Activated T-cell treated with anti-CD3 and anti-CD28 coated beads, Interleukin-2, amount 50 U/mL, for 4 hours (primary cell): ENCODE results near the gene BRK1. TPM values are rescaled to one million over a fixed set of nuclear protein-coding genes. Genes with fewer than 3 reads are reported as not detected.
"Not testable (repeated sequence)": the region's sequence is repeated elsewhere in the genome, so short reads cannot be mapped to it uniquely, and the experiment has no call there.

Source experiments
- ATAC-seq, 2 donors: fragments of 200-7000 bp; cut with Tn5 transposase; one replicate each; pipeline ENCODE4 v1.10.0; 2021
- DNase-seq: peaks from one replicate; pipeline ENCODE4 v3.0.0-alpha.2; 2020
- H3K27me3 Mint-ChIP-seq: one replicate; pipeline ENCODE4 v1.8.0; 2021; ENCODE audit warnings: low read depth, mixed read lengths
- H3K36me3 Mint-ChIP-seq: one replicate; pipeline ENCODE4 v1.8.0; 2022; ENCODE audit warnings: mixed read lengths; ENCODE audit not compliant: insufficient read depth
- H3K4me1 Mint-ChIP-seq: one replicate; pipeline ENCODE4 v1.8.0; 2021; ENCODE audit warnings: low read depth, mixed read lengths
- H3K4me3 Mint-ChIP-seq: one replicate; pipeline ENCODE4 v1.8.0; 2021; ENCODE audit warnings: mild to moderate bottlenecking, moderate library complexity, mixed read lengths
- H3K9me3 Mint-ChIP-seq: one replicate; pipeline ENCODE4 v1.8.0; 2021; ENCODE audit warnings: mixed read lengths
- total RNA-seq, 3 donors: library from RNA; stranded (reverse); gene quantifications; one replicate each; pipeline ENCODE4 v1.2.1, GENCODE V29; 2021

The BRK1 gene
- total RNA-seq, 3 donors from 2014 or later = 93.5 to 104 (median 96.6) TPM

GRCh38 chr3:10119376-10119775 lies 3.9 kb downstream of the BRK1 start:
- DNase-seq (no peak), ATAC-seq (no peak)
- Mint-ChIP-seq H3K27me3 (no peaks in the 10 kb centered on the region), H3K36me3 (peaks cover 17% of the 10 kb centered on the region), H3K9me3 (no peaks in the 10 kb centered on the region), H3K4me1 (peaks cover 53% of the 10 kb centered on the region), H3K4me3 (no peak overlapping the region)

DNA sequence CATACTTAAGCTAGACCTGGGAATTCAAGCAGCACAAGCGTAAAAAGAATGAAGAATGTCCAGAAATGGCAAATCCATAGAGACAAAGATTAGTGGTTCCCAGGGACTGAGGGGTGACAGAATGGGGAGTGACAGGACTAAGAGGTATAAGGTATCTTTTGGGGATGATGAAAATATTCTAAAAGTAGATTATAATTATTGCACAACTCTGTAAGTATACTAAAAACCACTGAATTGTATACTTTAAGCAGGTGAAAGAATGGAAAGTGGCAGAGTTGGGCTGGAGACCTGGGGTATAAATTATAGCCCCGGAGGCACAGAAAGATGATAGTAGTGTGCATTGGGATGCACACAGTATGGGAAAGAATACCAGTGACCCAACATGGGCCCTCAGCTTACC lies 5.6 kb downstream of the BRK1 start:
- peaks cover 50% of the 10 kb centered on the region for H3K4me1 Mint-ChIP-seq
- ATAC-seq = no peak
- no peak overlapping the region for H3K4me3 Mint-ChIP-seq
- H3K9me3 Mint-ChIP-seq = no peaks in the 10 kb centered on the region
- peaks cover 27% of the 10 kb centered on the region for H3K36me3 Mint-ChIP-seq
- DNase-seq = no peak
- H3K27me3 Mint-ChIP-seq = no peaks in the 10 kb centered on the region

GRCh38 chr3:10122724-10123123 lies 7.2 kb downstream of the BRK1 start:
- H3K4me3 Mint-ChIP-seq = no peak overlapping the region

GRCh38 chr3:10135872-10136271 lies 20.4 kb downstream of the BRK1 start:
- not testable (repeated sequence) for ATAC-seq, H3K4me3 Mint-ChIP-seq, H3K36me3 Mint-ChIP-seq, H3K4me1 Mint-ChIP-seq, H3K9me3 Mint-ChIP-seq, DNase-seq, H3K27me3 Mint-ChIP-seq

More at GRCh38 chr3:10122724-10123123, 7.2 kb downstream of the BRK1 start:
- DNase-seq (no peak), ATAC-seq (peak in 1 of 2 donors; percentile 27)
- H3K4me1 Mint-ChIP-seq = peaks cover 40% of the 10 kb centered on the region
- no peaks in the 10 kb centered on the region for H3K9me3 Mint-ChIP-seq
- H3K27me3 Mint-ChIP-seq = no peaks in the 10 kb centered on the region
- peaks cover 40% of the 10 kb centered on the region for H3K36me3 Mint-ChIP-seq

DNA sequence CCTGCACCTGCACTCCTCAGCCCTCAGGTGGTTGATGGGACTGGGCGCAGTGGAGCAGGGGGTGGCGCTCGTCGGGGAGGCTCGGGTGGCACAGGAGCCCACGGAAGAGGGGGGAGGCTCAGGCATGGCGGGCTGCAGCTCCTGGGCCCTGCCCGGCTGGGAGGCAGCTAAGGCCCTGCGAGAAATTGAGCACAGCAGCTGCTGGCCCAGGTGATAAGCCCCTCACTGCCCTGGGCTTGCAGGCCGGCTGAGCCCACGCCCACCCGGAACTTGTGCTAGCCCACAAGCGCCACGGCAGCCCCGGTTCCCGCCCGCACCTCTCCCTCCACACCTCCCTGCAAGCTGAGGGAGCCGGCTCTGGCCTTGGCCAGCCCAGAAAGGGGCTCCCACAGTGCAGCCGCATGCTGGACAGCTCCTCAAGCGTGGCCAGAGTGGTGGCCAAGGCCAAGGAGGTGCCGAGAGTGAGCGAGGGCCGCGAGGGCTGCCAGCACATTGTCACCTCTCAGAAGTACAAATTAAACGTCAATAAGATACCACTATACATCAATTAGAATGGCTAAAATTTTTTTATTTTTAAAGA lies 21.0 kb downstream of the BRK1 start:
- ATAC-seq = no peak
- no peak for DNase-seq
- Mint-ChIP-seq H3K4me1 (no peaks in the 10 kb centered on the region), H3K9me3 (no peaks in the 10 kb centered on the region), H3K27me3 (no peaks in the 10 kb centered on the region), H3K4me3 (no peak overlapping the region), H3K36me3 (no peaks in the 10 kb centered on the region)

DNA sequence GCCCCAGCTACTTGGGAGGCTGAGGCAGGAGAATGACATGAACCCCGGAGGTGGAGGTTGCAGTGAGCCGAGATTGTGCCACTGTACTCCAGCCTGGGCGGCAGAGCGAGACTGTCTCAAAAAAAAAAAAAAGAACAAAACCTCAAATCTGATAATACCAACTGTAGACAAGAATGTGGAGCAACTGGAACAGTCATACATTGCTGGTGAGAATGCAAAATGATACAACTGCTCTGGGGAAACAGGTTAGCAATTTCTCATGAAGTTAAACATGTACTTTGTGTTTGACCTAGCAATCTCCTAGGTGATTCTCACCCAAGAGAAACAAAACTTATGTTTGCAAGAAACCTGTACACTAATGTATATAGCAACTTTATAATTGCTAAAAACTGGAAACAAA lies 21.7 kb downstream of the BRK1 start:
- no peaks in the 10 kb centered on the region for H3K9me3 Mint-ChIP-seq
- H3K4me1 Mint-ChIP-seq = no peaks in the 10 kb centered on the region
- H3K36me3 Mint-ChIP-seq = no peaks in the 10 kb centered on the region
- H3K4me3 Mint-ChIP-seq = no peak overlapping the region
- H3K27me3 Mint-ChIP-seq = no peaks in the 10 kb centered on the region
- no peak for ATAC-seq
- DNase-seq = no peak

DNA sequence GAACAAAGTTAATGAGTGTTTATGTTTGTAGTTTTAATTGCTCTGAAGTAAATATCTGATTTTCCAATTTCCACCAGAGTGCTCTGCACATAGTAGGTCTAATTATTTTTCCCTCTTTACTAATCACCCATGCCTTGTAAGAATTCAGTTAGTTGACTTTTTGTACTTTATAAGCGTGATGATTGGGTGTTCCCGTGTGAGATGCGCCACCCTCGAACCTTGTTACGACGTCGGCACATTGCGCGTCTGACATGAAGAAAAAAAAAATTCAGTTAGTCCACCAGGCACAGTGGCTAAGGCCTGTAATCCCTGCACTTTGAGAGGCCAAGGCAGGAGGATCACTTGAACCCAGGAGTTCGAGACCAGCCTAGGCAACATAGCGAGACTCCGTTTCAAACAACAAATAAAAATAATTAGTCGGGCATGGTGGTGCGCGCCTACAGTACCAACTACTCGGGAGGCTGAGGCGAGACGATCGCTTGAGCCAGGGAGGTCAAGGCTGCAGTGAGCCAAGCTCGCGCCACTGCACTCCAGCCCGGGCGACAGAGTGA lies 25.6 kb downstream of the BRK1 start:
- Mint-ChIP-seq H3K4me1 (peaks cover 24% of the 10 kb centered on the region), H3K36me3 (peaks cover 7% of the 10 kb centered on the region)
- no peak for ATAC-seq

GRCh38 chr3:10142707-10143560 lies 27.5 kb downstream of the BRK1 start:
- no peaks in the 10 kb centered on the region for H3K9me3 Mint-ChIP-seq
- peaks cover 14% of the 10 kb centered on the region for H3K36me3 Mint-ChIP-seq
- DNase-seq = no peak
- no peak for ATAC-seq
- peaks cover 34% of the 10 kb centered on the region for H3K4me1 Mint-ChIP-seq
- peak overlapping the region; percentile 90 for H3K4me3 Mint-ChIP-seq
- H3K27me3 Mint-ChIP-seq = no peaks in the 10 kb centered on the region

More for the DNA sequence above, 25.6 kb downstream of the BRK1 start:
- Mint-ChIP-seq H3K27me3 (no peaks in the 10 kb centered on the region), H3K9me3 (no peaks in the 10 kb centered on the region), H3K4me3 (peak overlapping the region; percentile 90)
- no peak for DNase-seq

- no peak for DNase-seq
- Mint-ChIP-seq H3K9me3 (no peaks in the 10 kb centered on the region), H3K36me3 (peaks cover 29% of the 10 kb centered on the region), H3K27me3 (no peaks in the 10 kb centered on the region), H3K4me3 (peak overlapping the region; percentile 71), H3K4me1 (peaks cover 34% of the 10 kb centered on the region)
- ATAC-seq = no peak
Observed at GRCh38 chr3:10145685-10146084, 30.2 kb downstream of the BRK1 start.

DNA sequence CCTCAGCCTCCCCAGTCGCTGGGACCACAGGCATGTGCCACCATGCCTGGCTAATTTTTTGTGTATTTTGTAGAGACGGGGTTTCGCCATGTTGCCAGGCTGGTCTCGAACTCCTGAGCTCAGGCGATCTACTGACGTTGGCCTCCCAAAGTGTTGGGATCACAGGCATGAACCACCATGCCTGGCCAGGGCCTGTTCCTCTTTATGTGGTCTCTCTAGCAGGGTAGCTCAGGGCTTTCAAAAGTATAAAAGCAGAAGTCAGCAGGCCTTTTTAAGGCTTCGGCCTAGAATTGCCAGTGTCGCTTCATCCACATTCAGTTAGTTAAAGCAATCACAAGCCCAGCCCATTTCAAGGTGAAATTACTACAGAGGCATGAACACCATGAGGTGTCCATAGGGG lies 33.8 kb downstream of the BRK1 start:
- Mint-ChIP-seq H3K9me3 (no peaks in the 10 kb centered on the region), H3K4me1 (peaks cover 19% of the 10 kb centered on the region), H3K36me3 (peaks cover 38% of the 10 kb centered on the region), H3K27me3 (no peaks in the 10 kb centered on the region), H3K4me3 (no peak overlapping the region)
- ATAC-seq = no peak
- no peak for DNase-seq

DNA sequence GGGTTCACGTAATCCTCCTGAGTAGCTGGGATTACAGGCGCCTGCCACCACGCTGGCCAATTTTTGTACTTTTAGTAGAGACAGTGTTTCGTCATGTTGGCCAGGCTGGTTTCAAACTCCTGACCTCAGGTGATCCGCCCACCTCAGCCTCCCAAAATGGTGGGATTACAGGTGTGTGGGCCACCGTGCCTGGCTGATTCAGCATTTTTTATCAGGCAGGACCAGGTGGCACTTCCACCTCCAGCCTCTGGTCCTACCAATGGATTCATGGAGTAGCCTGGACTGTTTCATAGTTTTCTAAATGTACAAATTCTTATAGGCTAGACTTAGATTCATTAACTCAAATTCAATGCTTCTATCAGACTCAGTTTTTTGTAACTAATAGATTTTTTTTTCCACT lies 35.5 kb downstream of the BRK1 start:
- H3K4me3 Mint-ChIP-seq = no peak overlapping the region
- DNase-seq = no peak
- H3K27me3 Mint-ChIP-seq = no peaks in the 10 kb centered on the region
- H3K9me3 Mint-ChIP-seq = no peaks in the 10 kb centered on the region
- peaks cover 10% of the 10 kb centered on the region for H3K4me1 Mint-ChIP-seq
- peaks cover 43% of the 10 kb centered on the region for H3K36me3 Mint-ChIP-seq
- no peak for ATAC-seq

GRCh38 chr3:10154335-10155122 lies 39.1 kb downstream of the BRK1 start:
- Mint-ChIP-seq H3K4me3 (no peak overlapping the region), H3K36me3 (peaks cover 34% of the 10 kb centered on the region), H3K4me1 (no peaks in the 10 kb centered on the region), H3K9me3 (no peaks in the 10 kb centered on the region), H3K27me3 (no peaks in the 10 kb centered on the region)
- ATAC-seq = no peak
- no peak for DNase-seq

DNA sequence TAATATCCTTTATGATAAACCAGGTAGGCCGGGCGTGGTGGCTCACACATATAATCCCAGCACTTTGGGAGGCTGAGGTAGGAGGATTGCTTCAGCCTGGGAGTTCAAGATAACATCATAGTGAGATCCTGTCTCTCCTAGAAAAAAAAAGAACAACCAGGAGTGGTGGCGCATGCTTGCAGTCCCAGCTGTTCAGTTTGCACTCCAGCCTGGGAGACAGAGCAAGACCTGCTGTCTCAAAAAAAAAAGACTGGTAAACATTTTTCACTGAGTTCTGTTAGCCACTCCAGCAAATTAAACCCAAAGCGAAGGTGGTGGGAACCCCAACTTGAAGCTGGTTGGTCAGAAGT lies 39.6 kb downstream of the BRK1 start:
- no peaks in the 10 kb centered on the region for H3K4me1 Mint-ChIP-seq
- H3K36me3 Mint-ChIP-seq = peaks cover 29% of the 10 kb centered on the region
- DNase-seq = no peak
- H3K4me3 Mint-ChIP-seq = no peak overlapping the region
- ATAC-seq = no peak
- H3K27me3 Mint-ChIP-seq = no peaks in the 10 kb centered on the region
- H3K9me3 Mint-ChIP-seq = no peaks in the 10 kb centered on the region

DNA sequence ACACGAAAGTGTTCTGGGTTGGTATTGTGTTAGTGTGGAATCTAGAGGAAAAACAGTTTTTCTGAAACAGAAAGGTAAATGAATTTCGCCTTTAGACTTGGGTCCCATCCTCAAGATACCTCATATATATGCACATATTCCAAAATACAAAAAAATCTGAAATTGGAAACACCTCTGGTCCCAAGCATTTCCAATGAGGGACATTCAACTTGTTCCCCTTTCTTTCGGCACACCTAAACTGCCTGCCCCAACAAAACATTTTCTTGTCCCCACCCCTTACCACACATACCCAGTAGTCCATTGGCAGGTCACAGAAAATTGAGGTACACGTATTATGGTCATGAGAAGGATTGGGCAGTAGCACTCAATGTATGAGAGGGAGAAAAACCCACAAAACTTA lies 40.2 kb downstream of the BRK1 start:
- H3K4me3 Mint-ChIP-seq = no peak overlapping the region
- ATAC-seq (no peak), DNase-seq (no peak)
- no peaks in the 10 kb centered on the region for H3K27me3 Mint-ChIP-seq
- H3K4me1 Mint-ChIP-seq = no peaks in the 10 kb centered on the region
- H3K9me3 Mint-ChIP-seq = no peaks in the 10 kb centered on the region
- peaks cover 24% of the 10 kb centered on the region for H3K36me3 Mint-ChIP-seq
